ENCODE measurements around the gene SCNN1A. TPM values are rescaled to one million over a fixed set of nuclear protein-coding genes. Genes with fewer than 3 reads are reported as not detected.

Gene SCNN1A
- polyA plus RNA-seq, 4 donors = 67.9 to 79.4 (median 70.4) TPM

GRCh38 chr12:6335451-6336078 is 39.8 kb downstream of the SCNN1A start:
- DNase-seq (ENCODE audit: low read depth in 4 of 4, low spot score in 3 of 4) = no peak

GRCh38 chr12:6334940-6335450 is 40.4 kb downstream of the SCNN1A start:
- no peak for DNase-seq (ENCODE audit: low read depth in 4 of 4, low spot score in 3 of 4)

- DNase-seq (ENCODE audit: low read depth in 4 of 4, low spot score in 3 of 4) = no peak
Observed at GRCh38 chr12:6334359-6334758, 41.0 kb downstream of the SCNN1A start.

GRCh38 chr12:6333566-6333965 is 41.8 kb downstream of the SCNN1A start:
- no peak for DNase-seq (ENCODE audit: low read depth in 4 of 4, low spot score in 3 of 4)

GRCh38 chr12:6333029-6333428 is 42.3 kb downstream of the SCNN1A start:
- no peak for DNase-seq (ENCODE audit: low read depth in 4 of 4, low spot score in 3 of 4)

GRCh38 chr12:6332459-6332858 is 42.9 kb downstream of the SCNN1A start:
- no peak for DNase-seq (ENCODE audit: low read depth in 4 of 4, low spot score in 3 of 4)

- DNase-seq (ENCODE audit: low read depth in 4 of 4, low spot score in 3 of 4) = no peak
Observed at GRCh38 chr12:6330999-6331714, 44.2 kb downstream of the SCNN1A start.

- DNase-seq (ENCODE audit: low read depth in 4 of 4, low spot score in 3 of 4) = no peak
Observed at GRCh38 chr12:6330192-6330591, 45.2 kb downstream of the SCNN1A start.

- DNase-seq (ENCODE audit: low read depth in 4 of 4, low spot score in 3 of 4) = no peak
Observed at GRCh38 chr12:6329703-6330064, 45.7 kb downstream of the SCNN1A start.

- no peak for DNase-seq (ENCODE audit: low read depth in 4 of 4, low spot score in 3 of 4)
Observed at GRCh38 chr12:6328945-6329702, 46.2 kb downstream of the SCNN1A start.

GRCh38 chr12:6328045-6328779 is 47.2 kb downstream of the SCNN1A start:
- DNase-seq (ENCODE audit: low read depth in 4 of 4, low spot score in 3 of 4) = no peak

GRCh38 chr12:6327229-6328041 is 47.9 kb downstream of the SCNN1A start:
- no peak for DNase-seq (ENCODE audit: low read depth in 4 of 4, low spot score in 3 of 4)

GRCh38 chr12:6326316-6327228 is 48.8 kb downstream of the SCNN1A start:
- no peak for DNase-seq (ENCODE audit: low read depth in 4 of 4, low spot score in 3 of 4)

- no peak for DNase-seq (ENCODE audit: low read depth in 4 of 4, low spot score in 3 of 4)
Observed at GRCh38 chr12:6324936-6325750, 50.2 kb downstream of the SCNN1A start.

GRCh38 chr12:6323995-6324711 is 51.2 kb downstream of the SCNN1A start:
- no peak for DNase-seq (ENCODE audit: low read depth in 4 of 4, low spot score in 3 of 4)

GRCh38 chr12:6323340-6323994 is 51.9 kb downstream of the SCNN1A start:
- no peak for DNase-seq (ENCODE audit: low read depth in 4 of 4, low spot score in 3 of 4)

GRCh38 chr12:6322969-6323339 is 52.4 kb downstream of the SCNN1A start:
- no peak for DNase-seq (ENCODE audit: low read depth in 4 of 4, low spot score in 3 of 4)
